Dendritic cell treated with granulocyte-macrophage colony-stimulating factor and Interleukin-4, amounts not matched to agents 40 ng/mL and 50 ng/mL, for 4 days (primary cell): ENCODE measurements around the gene FAM162B.
A peak's percentile ranks its signal among the peaks of the same experiment; 100 is the strongest.

Experiments
- H3K27ac Mint-ChIP-seq: one replicate; pipeline ENCODE4 v1.8.0; 2022; ENCODE audit warnings: mild to moderate bottlenecking, mixed read lengths
- H3K27me3 Mint-ChIP-seq: one replicate; pipeline ENCODE4 v1.8.0; 2022; ENCODE audit warnings: mild to moderate bottlenecking, mixed read lengths
- H3K36me3 Mint-ChIP-seq: one replicate; pipeline ENCODE4 v1.8.0; 2022; ENCODE audit warnings: low read depth, mixed read lengths
- H3K4me1 Mint-ChIP-seq: one replicate; pipeline ENCODE4 v1.8.0; 2022; ENCODE audit warnings: low read depth, mixed read lengths
- H3K4me3 Mint-ChIP-seq: one replicate; pipeline ENCODE4 v1.8.0; 2022; ENCODE audit warnings: mild to moderate bottlenecking, moderate library complexity, mixed read lengths
- H3K9me3 Mint-ChIP-seq: one replicate; pipeline ENCODE4 v1.8.0; 2022; ENCODE audit warnings: mixed read lengths
- intact Hi-C: fragments of 100-400 bp; cut with micrococcal nuclease; formaldehyde crosslinking; loops from one replicate; pipeline ENCODE4 v1.15.0; 2022

Gene FAM162B

DNA sequence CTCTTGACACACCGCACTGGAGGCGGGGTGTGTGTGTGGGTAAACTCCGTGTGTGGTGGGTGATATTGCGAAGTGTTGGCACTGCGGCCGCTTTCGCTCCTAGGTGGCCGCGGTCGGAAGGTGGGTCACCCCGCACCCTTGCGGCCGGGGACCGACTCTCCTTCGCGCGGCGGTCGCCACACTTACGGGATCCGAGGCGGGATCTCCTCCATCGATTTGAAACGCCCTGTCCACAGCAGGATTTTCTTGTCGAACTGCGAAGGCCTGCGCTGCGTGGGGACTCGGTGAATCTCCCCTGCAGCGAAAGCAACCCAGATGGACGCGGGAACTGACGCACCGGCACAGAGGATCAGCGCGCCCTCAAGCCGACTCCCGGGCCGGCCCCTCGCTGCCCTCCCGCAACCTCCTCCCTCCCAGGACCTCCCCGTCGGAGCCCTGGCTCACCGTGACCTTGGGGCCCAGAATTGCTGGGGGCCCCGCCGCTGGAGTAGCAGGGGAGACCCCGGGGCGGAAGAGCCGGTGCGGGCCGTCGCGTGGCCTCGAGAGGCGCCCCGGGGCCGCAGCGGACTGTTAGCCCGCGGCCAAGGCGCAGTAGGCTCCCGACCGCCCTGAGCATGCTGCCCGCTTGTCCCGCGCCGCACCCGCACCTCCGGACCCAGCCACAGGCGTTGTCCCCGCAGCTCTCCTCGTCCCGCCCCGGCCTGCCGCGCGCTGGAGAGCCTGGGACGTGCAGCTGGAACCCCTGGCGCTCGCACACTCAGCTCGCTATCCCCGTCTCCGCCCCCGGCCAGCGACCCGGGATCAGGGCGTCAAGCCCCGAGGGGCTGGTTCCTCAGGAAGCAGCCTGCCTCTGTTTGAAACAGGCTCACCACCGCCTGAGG, at the start of gene FAM162B:
FAM162B (minus strand) TSS at position 759 of the 881 bp plus-strand sequence; CDS start at position 616, 143 bp downstream.
- H3K9me3 Mint-ChIP-seq, result no peaks in the 10 kb centered on the region
- H3K27me3 Mint-ChIP-seq, result peaks cover 46% of the 10 kb centered on the region
- H3K4me3 Mint-ChIP-seq, result peak within 1 kb of the TSS; percentile 44
- H3K36me3 Mint-ChIP-seq, result no peaks in the 10 kb centered on the region
- intact Hi-C loops, result no loop called here
- no peak within 1 kb of the TSS for H3K27ac Mint-ChIP-seq
- peaks cover 14% of the 10 kb centered on the region for H3K4me1 Mint-ChIP-seq

GRCh38 chr6:116812051-116812650, 46.6 kb upstream of the FAM162B start:
- Mint-ChIP-seq H3K36me3 (no peaks in the 10 kb centered on the region), H3K27ac (no peak overlapping the region), H3K27me3 (no peaks in the 10 kb centered on the region)

DNA sequence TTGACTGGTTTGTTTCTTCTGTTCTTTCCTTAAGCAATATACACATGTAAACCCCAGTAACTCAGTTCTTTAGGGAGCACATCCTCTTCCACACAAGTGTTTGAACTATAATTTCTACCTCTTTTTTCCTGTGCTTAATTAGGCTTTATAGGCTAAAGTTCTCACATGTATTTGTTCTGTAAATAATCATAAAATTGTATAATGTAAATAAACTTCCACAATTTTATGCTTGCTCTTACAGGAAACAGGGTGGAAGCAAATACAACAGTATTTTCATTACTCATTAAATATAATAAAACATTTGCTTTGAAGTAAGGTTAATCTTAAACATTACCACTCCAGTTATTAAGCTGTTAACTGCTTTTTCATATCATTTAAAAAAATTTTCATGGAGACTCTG, 36.5 kb upstream of the FAM162B start:
- Mint-ChIP-seq H3K9me3 (no peaks in the 10 kb centered on the region), H3K27ac (no peak overlapping the region)
- intact Hi-C loops, result no loop called here

More at GRCh38 chr6:116812051-116812650, 46.6 kb upstream of the FAM162B start:
- H3K9me3 Mint-ChIP-seq, result peaks cover 36% of the 10 kb centered on the region
- intact Hi-C loops, result no loop called here
- H3K4me1 Mint-ChIP-seq, result no peaks in the 10 kb centered on the region
- no peak overlapping the region for H3K4me3 Mint-ChIP-seq

GRCh38 chr6:116799945-116800344, 34.4 kb upstream of the FAM162B start:
- Mint-ChIP-seq H3K4me1 (no peaks in the 10 kb centered on the region), H3K27ac (no peak overlapping the region), H3K9me3 (no peaks in the 10 kb centered on the region), H3K36me3 (no peaks in the 10 kb centered on the region), H3K27me3 (peaks cover 3% of the 10 kb centered on the region), H3K4me3 (no peak overlapping the region)
- intact Hi-C loops, result no loop called here

More for the DNA sequence above, 36.5 kb upstream of the FAM162B start:
- Mint-ChIP-seq H3K4me1 (no peaks in the 10 kb centered on the region), H3K27me3 (peaks cover 3% of the 10 kb centered on the region), H3K4me3 (no peak overlapping the region), H3K36me3 (no peaks in the 10 kb centered on the region)

- Mint-ChIP-seq H3K27me3 (peaks cover 3% of the 10 kb centered on the region), H3K36me3 (no peaks in the 10 kb centered on the region), H3K4me3 (no peak overlapping the region), H3K4me1 (no peaks in the 10 kb centered on the region), H3K27ac (no peak overlapping the region), H3K9me3 (no peaks in the 10 kb centered on the region)
- intact Hi-C loops, result no loop called here
Measured at GRCh38 chr6:116797585-116797984, 32.1 kb upstream of the FAM162B start.

DNA sequence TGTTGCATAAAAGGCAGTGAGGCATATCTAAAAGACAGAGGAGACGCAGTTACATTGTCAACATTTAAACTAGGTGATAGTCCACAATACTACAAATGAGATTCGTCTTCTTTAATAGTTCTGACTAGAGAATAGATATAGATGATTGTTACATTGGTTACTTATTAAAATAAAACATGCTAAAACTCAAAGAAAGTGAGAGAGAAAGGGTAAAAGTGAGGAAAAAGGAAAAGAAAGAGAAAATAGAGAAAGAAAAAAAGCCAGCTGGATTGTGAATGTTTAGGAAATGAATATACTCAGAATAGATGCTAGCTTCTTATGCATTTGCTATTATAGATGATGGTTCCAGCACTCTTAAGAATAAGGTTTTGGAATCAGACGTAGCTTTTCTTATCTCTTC, 27.7 kb upstream of the FAM162B start:
- Mint-ChIP-seq H3K27me3 (peaks cover 1% of the 10 kb centered on the region), H3K27ac (no peak overlapping the region), H3K4me1 (no peaks in the 10 kb centered on the region), H3K36me3 (no peaks in the 10 kb centered on the region), H3K9me3 (no peaks in the 10 kb centered on the region), H3K4me3 (no peak overlapping the region)
- intact Hi-C loops, result no loop called here

DNA sequence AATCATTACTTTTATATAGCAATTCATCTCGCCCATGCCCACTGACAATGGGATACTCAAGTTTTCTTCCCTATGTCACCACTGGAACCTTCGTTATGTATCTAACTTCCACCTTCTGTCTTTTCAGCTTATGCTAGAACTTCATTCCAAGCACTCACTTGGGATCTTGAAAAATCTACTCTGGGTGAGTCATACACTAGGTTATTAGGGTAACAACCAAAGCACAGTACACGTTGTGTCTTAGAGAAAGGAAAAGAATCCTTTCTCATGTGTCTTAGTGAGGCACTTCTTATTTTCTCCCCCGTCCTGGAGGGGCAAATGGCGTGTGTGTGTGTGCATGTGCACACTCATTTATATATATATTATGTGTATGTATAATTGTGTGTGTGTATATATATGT, 18.3 kb upstream of the FAM162B start:
- no peaks in the 10 kb centered on the region for H3K4me1 Mint-ChIP-seq
- no peak overlapping the region for H3K4me3 Mint-ChIP-seq
- intact Hi-C loops, result no loop called here

DNA sequence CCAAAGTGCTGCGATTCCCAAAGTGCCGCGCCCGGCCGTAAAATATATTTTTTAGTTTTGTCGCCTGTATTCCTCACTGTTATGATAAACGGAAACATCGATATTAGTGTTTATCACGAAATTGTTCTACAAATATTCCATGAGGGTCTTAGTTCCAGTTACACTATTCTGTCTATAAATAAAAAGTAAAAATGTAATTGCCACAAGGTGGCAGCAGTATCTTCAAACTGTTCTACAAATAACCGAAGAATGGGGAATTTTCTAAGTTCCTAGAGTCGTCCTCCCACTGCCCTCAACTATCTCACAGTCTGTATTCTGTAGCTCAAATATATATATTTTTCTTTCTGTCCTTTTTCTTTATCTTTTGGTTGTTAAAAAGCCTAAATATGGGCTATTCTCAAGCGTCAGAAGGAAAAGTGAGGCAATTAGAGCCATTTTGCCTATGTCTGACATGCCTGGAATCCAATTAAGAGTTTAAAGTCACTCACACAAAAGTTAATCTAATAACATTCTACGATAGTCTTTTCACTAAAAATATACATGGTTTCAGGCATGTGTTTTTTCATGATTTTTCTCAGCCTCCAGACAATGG, 14.2 kb upstream of the FAM162B start:
- peaks cover 4% of the 10 kb centered on the region for H3K27me3 Mint-ChIP-seq
- no peak overlapping the region for H3K4me3 Mint-ChIP-seq
- no peaks in the 10 kb centered on the region for H3K36me3 Mint-ChIP-seq
- H3K4me1 Mint-ChIP-seq, result no peaks in the 10 kb centered on the region
- H3K27ac Mint-ChIP-seq, result no peak overlapping the region
- no peaks in the 10 kb centered on the region for H3K9me3 Mint-ChIP-seq
- intact Hi-C loops, result no loop called here

More for the DNA sequence above, 18.3 kb upstream of the FAM162B start:
- H3K27ac Mint-ChIP-seq, result no peak overlapping the region
- H3K27me3 Mint-ChIP-seq, result peaks cover 4% of the 10 kb centered on the region
- no peaks in the 10 kb centered on the region for H3K9me3 Mint-ChIP-seq
- H3K36me3 Mint-ChIP-seq, result no peaks in the 10 kb centered on the region

DNA sequence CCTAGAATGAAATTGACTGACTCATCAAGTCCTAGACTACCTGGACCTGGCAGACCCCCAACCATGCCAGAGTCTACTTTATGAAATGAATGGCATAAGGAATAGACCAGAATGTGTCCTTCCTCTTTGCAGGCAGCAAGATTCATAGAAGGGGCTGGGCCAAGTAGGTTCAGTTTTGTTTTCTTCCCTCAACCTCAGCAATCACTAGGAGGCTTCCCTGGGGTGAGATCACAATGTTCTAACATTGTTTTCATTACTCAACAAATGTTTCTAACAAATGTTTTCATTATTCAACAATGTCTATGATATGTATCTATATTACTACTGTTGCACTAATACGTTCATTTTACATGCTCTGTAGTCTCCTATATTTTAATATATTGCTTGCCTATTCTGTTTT, 8.4 kb upstream of the FAM162B start:
- Mint-ChIP-seq H3K36me3 (no peaks in the 10 kb centered on the region), H3K27me3 (peaks cover 6% of the 10 kb centered on the region), H3K4me3 (no peak overlapping the region), H3K4me1 (no peaks in the 10 kb centered on the region), H3K27ac (no peak overlapping the region), H3K9me3 (no peaks in the 10 kb centered on the region)
- intact Hi-C loops, result no loop called here

DNA sequence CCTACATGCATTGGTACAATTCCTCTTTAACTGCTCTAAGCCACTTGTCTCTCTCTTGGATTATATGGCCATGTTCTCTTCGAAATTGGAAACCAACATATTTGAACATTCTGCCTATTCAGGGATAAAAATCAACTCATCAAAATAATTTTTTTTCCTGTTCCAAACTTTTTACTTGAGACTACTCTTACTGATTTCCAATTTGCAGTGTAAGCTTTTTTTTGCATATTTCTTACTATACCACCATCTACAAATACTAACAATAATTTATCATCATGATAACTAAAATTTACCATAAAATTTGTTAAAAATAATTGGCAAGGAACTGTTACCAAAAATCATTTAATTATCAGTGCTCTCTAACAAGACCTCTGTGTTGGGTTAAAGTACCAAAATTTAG, 6.9 kb upstream of the FAM162B start:
- H3K4me1 Mint-ChIP-seq, result no peaks in the 10 kb centered on the region
- no peaks in the 10 kb centered on the region for H3K36me3 Mint-ChIP-seq
- H3K9me3 Mint-ChIP-seq, result no peaks in the 10 kb centered on the region
- no peak overlapping the region for H3K27ac Mint-ChIP-seq
- peaks cover 9% of the 10 kb centered on the region for H3K27me3 Mint-ChIP-seq
- H3K4me3 Mint-ChIP-seq, result no peak overlapping the region
- intact Hi-C loops, result no loop called here

GRCh38 chr6:116767715-116768114, 2.2 kb upstream of the FAM162B start:
- no peaks in the 10 kb centered on the region for H3K36me3 Mint-ChIP-seq
- no peak overlapping the region for H3K27ac Mint-ChIP-seq
- peaks cover 14% of the 10 kb centered on the region for H3K4me1 Mint-ChIP-seq
- intact Hi-C loops, result no loop called here
- no peak overlapping the region for H3K4me3 Mint-ChIP-seq
- no peaks in the 10 kb centered on the region for H3K9me3 Mint-ChIP-seq
- peaks cover 43% of the 10 kb centered on the region for H3K27me3 Mint-ChIP-seq

DNA sequence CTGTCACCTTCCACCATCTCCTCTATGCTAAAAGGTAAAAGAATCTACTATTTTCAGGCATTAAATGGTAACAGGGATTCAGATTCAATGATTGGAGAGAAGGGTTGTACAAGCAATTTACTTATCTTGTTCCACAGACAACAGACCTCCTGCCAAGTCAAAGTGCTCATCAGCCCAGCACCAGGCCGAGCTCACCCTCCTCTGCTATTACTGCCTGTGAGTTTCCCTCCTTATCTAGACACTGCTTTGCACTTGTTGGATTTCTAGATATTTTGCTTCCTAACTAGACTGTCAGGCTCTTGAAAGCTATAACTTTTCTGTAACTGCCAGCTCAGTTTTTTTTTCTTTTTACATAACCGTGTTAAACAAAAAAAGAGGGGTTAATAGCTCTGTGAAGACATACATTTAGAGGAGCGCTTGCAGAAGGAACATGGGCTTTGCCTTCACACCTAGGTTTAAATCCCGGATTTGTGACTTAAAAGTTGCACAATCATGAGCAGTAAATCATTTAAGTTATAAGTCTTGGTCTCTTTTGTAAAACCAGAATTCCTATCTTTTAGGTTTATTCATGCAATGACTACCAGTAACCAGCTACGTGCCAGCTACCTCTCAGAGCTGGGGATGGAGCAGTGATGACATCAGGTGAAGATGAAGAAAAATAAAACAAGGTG, 1.1 kb upstream of the FAM162B start:
- H3K27me3 Mint-ChIP-seq, result peaks cover 46% of the 10 kb centered on the region
- no peaks in the 10 kb centered on the region for H3K36me3 Mint-ChIP-seq
- H3K9me3 Mint-ChIP-seq, result no peaks in the 10 kb centered on the region
- no peak overlapping the region for H3K4me3 Mint-ChIP-seq
- H3K4me1 Mint-ChIP-seq, result peaks cover 14% of the 10 kb centered on the region
- intact Hi-C loops, result no loop called here
- H3K27ac Mint-ChIP-seq, result no peak overlapping the region

GRCh38 chr6:116764629-116764960, 924 bp downstream of the FAM162B start:
- no peak overlapping the region for H3K27ac Mint-ChIP-seq
- peak overlapping the region; percentile 17 for H3K4me3 Mint-ChIP-seq
- peaks cover 48% of the 10 kb centered on the region for H3K27me3 Mint-ChIP-seq
- no peaks in the 10 kb centered on the region for H3K9me3 Mint-ChIP-seq
- intact Hi-C loops, result no loop called here
- H3K4me1 Mint-ChIP-seq, result peaks cover 14% of the 10 kb centered on the region
- no peaks in the 10 kb centered on the region for H3K36me3 Mint-ChIP-seq
